Endothelial cell (in vitro differentiated cells): ENCODE results near the gene DNAJC1. TPM values are rescaled to one million over a fixed set of nuclear protein-coding genes. Genes with fewer than 3 reads are reported as not detected.

Source experiments
- DNase-seq: peaks from one replicate; pipeline ENCODE4 v3.0.0; 2021; ENCODE audit warnings: low spot score
- H3K27ac Mint-ChIP-seq: one replicate; pipeline ENCODE4 v1.8.0; 2021; ENCODE audit warnings: mixed read lengths, inconsistent platforms; ENCODE audit not compliant: unreplicated experiment
- H3K27me3 Mint-ChIP-seq: one replicate; pipeline ENCODE4 v1.8.0; 2021; ENCODE audit warnings: mild to moderate bottlenecking, moderate library complexity, mixed read lengths, inconsistent platforms; ENCODE audit not compliant: unreplicated experiment
- H3K36me3 Mint-ChIP-seq: one replicate; pipeline ENCODE4 v1.8.0; 2021; ENCODE audit warnings: mild to moderate bottlenecking, low read depth, mixed read lengths, inconsistent platforms; ENCODE audit not compliant: unreplicated experiment
- H3K4me1 Mint-ChIP-seq: one replicate; pipeline ENCODE4 v1.8.0; 2021; ENCODE audit warnings: mild to moderate bottlenecking, mixed read lengths, inconsistent platforms; ENCODE audit not compliant: unreplicated experiment
- H3K4me3 Mint-ChIP-seq: one replicate; pipeline ENCODE4 v1.8.0; 2021; ENCODE audit warnings: mild to moderate bottlenecking, mixed read lengths, inconsistent platforms; ENCODE audit not compliant: unreplicated experiment
- H3K9me3 Mint-ChIP-seq: one replicate; pipeline ENCODE4 v1.8.0; 2021; ENCODE audit warnings: mixed read lengths, inconsistent platforms; ENCODE audit not compliant: unreplicated experiment
- total RNA-seq: library from RNA; stranded (reverse); fragmentation: NEBNext Ultra II Directional; extraction: Animal tissue kit (Norgen Biotek cat#: 25700); gene quantifications from one replicate; pipeline ENCODE4 v1.2.1, GENCODE V29; 2021; ENCODE audit not compliant: unreplicated experiment
- TF ChIP-seq, protein P1 (sequence below): fragments of 200-600 bp; sonication (generic); IDR thresholded peaks from one replicate; pipeline ENCODE4 v1.5.0; 2021; ENCODE audit warnings: antibody characterized with exemption; ENCODE audit not compliant: unreplicated experiment

DNAJC1 gene
- total RNA-seq, 1 donor from 2014 or later = 32.0 TPM

DNA sequence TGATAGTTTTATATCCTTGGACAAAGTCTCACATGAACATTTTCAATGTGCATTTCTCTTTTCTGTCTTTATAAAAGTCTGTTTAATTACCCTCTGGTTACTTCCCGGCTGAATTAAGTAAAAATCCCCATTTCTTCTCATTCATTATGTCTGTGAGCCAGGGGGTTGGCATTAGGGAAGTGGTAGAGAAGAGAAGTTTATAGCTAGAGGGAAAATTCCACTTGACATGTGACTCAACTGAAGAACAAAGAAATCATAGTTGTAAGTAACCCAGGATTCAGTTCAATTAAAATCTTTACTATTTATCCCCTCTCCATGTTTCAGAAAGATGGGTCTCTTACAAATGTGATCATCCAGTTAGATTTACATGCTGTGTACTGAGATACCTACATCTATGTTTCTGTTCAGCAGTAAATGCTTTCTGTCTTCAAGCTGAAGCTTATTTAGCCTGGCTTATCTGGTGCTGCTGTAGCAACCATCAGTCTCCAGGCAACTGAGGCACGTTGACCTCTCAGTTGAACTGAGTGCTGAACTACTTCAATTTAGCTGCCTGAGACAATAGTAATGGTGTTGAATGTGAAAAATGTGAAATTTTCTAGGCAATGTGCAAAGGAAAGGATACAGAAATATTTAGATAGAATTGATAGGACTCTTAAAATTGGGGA, 287.9 kb downstream of the DNAJC1 start:
- no peak for DNase-seq
- peaks cover 11% of the 10 kb centered on the region for H3K4me1 Mint-ChIP-seq
- H3K27me3 Mint-ChIP-seq = no peaks in the 10 kb centered on the region
- peaks cover 26% of the 10 kb centered on the region for H3K36me3 Mint-ChIP-seq
- no peaks in the 10 kb centered on the region for H3K9me3 Mint-ChIP-seq
- H3K27ac Mint-ChIP-seq = no peak overlapping the region
- TF ChIP-seq, protein P1, sequence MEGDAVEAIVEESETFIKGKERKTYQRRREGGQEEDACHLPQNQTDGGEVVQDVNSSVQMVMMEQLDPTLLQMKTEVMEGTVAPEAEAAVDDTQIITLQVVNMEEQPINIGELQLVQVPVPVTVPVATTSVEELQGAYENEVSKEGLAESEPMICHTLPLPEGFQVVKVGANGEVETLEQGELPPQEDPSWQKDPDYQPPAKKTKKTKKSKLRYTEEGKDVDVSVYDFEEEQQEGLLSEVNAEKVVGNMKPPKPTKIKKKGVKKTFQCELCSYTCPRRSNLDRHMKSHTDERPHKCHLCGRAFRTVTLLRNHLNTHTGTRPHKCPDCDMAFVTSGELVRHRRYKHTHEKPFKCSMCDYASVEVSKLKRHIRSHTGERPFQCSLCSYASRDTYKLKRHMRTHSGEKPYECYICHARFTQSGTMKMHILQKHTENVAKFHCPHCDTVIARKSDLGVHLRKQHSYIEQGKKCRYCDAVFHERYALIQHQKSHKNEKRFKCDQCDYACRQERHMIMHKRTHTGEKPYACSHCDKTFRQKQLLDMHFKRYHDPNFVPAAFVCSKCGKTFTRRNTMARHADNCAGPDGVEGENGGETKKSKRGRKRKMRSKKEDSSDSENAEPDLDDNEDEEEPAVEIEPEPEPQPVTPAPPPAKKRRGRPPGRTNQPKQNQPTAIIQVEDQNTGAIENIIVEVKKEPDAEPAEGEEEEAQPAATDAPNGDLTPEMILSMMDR = no peak
- H3K4me3 Mint-ChIP-seq = no peak overlapping the region

DNA sequence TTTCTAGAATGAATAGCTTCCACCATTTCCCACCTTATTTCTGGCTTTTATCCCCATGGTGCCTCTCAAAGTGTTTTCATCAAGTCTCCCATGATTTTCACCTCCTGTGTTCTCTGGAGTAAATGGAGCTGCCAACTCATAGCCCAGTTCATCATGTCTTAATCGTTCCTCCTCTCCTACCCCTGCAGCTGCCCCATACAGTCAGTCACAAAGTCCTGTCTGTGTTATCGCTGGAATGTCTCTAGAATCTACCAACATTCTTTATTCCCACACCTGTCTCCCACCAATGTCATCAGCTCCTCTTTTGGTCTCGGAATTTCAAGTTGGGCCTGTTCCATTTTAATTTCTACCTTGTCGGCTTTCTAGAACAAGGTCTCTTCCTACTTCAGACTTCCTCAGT, 290.6 kb downstream of the DNAJC1 start:
- H3K36me3 Mint-ChIP-seq = peaks cover 24% of the 10 kb centered on the region
- no peak for DNase-seq
- peak overlapping the region; percentile 64 for H3K27ac Mint-ChIP-seq
- H3K9me3 Mint-ChIP-seq = no peaks in the 10 kb centered on the region
- TF ChIP-seq, protein P1 = no peak
- H3K27me3 Mint-ChIP-seq = no peaks in the 10 kb centered on the region
- H3K4me1 Mint-ChIP-seq = peaks cover 18% of the 10 kb centered on the region
- H3K4me3 Mint-ChIP-seq = peak overlapping the region; percentile 35

DNA sequence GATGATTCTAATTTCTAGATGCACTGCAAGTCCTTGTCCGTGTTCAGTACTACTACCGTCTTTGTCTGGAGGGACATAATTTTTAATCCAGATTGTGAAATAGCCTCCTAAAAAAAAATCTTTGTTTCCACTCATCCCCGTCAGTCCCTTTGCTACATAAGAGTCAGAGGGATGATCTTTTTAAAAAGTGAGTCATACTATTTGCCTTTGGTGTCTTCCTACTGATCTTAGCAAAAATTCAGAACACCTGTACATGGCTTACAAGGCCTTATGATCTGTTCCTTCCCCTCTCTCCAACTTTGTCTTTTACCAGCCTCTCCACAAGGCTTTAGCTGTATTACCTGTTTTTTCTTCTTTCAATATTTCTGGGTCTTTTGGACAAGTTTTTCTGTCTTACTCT, 296.0 kb downstream of the DNAJC1 start:
- H3K4me3 Mint-ChIP-seq = no peak overlapping the region
- peak overlapping the region; percentile 9 for H3K27ac Mint-ChIP-seq
- H3K9me3 Mint-ChIP-seq = no peaks in the 10 kb centered on the region
- DNase-seq = no peak
- H3K27me3 Mint-ChIP-seq = peaks cover 8% of the 10 kb centered on the region
- H3K4me1 Mint-ChIP-seq = peaks cover 47% of the 10 kb centered on the region
- TF ChIP-seq, protein P1 = no peak
- H3K36me3 Mint-ChIP-seq = peaks cover 22% of the 10 kb centered on the region

Other genes starting within 250 kb of the DNAJC1 start
- gene EBLN1, start 214.3 kb upstream of the DNAJC1 start, total RNA-seq = not detected